RWPE2 (cell line): ENCODE results near the gene PLEKHG3.

Experiments
- ATAC-seq: fragments of 200-7000 bp; cut with Tn5 transposase; 3 replicates; pipeline ENCODE4 v1.9.1; 2021; ENCODE audit warnings: low read depth
- DNase-seq: peaks from one replicate; pipeline ENCODE4 v3.0.0-alpha.2; 2020; ENCODE audit warnings: low spot score
- H3K27ac ChIP-seq: fragments of 450-650 bp; 2 replicates; pipeline ENCODE4 v1.5.1; 2017; ENCODE audit warnings: mild to moderate bottlenecking; ENCODE audit not compliant: poor library complexity, severe bottlenecking
- H3K27me3 ChIP-seq: fragments of 250-450 bp; sonication (Bioruptor Pico); 2 replicates; pipeline ENCODE4 v1.5.1; 2021; ENCODE audit warnings: mild to moderate bottlenecking, moderate library complexity; ENCODE audit not compliant: insufficient read depth, poor library complexity, severe bottlenecking
- H3K36me3 ChIP-seq: fragments of 250-450 bp; sonication (Bioruptor Pico); 2 replicates; pipeline ENCODE4 v1.5.1; 2020; ENCODE audit warnings: low read depth, mild to moderate bottlenecking, moderate library complexity
- H3K4me1 ChIP-seq: fragments of 250-450 bp; sonication (Bioruptor Pico); 2 replicates; pipeline ENCODE4 v1.5.1; 2021; ENCODE audit warnings: mild to moderate bottlenecking, moderate library complexity; ENCODE audit not compliant: insufficient read depth, poor library complexity, severe bottlenecking
- H3K4me3 ChIP-seq: fragments of 250-450 bp; sonication (Bioruptor Pico); 2 replicates; pipeline ENCODE4 v1.5.1; 2021; ENCODE audit warnings: mild to moderate bottlenecking, moderate library complexity; ENCODE audit not compliant: severe bottlenecking
- H3K9me3 ChIP-seq: fragments of 250-450 bp; sonication (Bioruptor Pico); 2 replicates; pipeline ENCODE4 v1.5.1; 2021; ENCODE audit warnings: mild to moderate bottlenecking, moderate library complexity; ENCODE audit not compliant: severe bottlenecking
- TF ChIP-seq, protein P1 (sequence below): fragments of 450-650 bp; IDR thresholded peaks from one replicate; pipeline ENCODE4 v1.5.1; 2017; ENCODE audit warnings: mild to moderate bottlenecking, moderate library complexity; ENCODE audit not compliant: poor library complexity, severe bottlenecking

PLEKHG3 gene

DNA sequence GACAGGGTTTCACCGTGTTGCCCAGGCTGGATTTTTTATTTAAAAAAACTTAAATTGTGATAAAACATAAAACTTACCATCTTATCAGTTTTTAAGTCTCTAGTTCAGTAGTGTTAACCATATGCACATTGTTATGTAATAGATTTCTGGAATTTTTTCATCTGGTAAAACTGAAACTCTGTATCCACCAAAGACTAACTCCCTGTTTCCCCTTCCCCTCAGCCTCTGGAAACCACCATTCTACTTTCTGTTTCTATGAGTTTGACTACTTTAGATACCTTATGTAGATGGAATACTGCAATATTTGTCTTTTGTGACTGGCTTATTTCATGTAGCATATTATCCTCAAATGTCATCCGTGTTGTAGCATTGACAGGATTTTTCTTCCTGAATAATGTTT, 12.8 kb upstream of the PLEKHG3 start:
- Histone ChIP-seq H3K9me3 (no peaks in the 10 kb centered on the region), H3K27me3 (no peaks in the 10 kb centered on the region), H3K27ac (no peak overlapping the region), H3K4me3 (no peak overlapping the region), H3K4me1 (peaks cover 11% of the 10 kb centered on the region), H3K36me3 (no peaks in the 10 kb centered on the region)
- TF ChIP-seq, protein P1, sequence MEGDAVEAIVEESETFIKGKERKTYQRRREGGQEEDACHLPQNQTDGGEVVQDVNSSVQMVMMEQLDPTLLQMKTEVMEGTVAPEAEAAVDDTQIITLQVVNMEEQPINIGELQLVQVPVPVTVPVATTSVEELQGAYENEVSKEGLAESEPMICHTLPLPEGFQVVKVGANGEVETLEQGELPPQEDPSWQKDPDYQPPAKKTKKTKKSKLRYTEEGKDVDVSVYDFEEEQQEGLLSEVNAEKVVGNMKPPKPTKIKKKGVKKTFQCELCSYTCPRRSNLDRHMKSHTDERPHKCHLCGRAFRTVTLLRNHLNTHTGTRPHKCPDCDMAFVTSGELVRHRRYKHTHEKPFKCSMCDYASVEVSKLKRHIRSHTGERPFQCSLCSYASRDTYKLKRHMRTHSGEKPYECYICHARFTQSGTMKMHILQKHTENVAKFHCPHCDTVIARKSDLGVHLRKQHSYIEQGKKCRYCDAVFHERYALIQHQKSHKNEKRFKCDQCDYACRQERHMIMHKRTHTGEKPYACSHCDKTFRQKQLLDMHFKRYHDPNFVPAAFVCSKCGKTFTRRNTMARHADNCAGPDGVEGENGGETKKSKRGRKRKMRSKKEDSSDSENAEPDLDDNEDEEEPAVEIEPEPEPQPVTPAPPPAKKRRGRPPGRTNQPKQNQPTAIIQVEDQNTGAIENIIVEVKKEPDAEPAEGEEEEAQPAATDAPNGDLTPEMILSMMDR: no peak
- DNase-seq (no peak), ATAC-seq (no peak)

DNA sequence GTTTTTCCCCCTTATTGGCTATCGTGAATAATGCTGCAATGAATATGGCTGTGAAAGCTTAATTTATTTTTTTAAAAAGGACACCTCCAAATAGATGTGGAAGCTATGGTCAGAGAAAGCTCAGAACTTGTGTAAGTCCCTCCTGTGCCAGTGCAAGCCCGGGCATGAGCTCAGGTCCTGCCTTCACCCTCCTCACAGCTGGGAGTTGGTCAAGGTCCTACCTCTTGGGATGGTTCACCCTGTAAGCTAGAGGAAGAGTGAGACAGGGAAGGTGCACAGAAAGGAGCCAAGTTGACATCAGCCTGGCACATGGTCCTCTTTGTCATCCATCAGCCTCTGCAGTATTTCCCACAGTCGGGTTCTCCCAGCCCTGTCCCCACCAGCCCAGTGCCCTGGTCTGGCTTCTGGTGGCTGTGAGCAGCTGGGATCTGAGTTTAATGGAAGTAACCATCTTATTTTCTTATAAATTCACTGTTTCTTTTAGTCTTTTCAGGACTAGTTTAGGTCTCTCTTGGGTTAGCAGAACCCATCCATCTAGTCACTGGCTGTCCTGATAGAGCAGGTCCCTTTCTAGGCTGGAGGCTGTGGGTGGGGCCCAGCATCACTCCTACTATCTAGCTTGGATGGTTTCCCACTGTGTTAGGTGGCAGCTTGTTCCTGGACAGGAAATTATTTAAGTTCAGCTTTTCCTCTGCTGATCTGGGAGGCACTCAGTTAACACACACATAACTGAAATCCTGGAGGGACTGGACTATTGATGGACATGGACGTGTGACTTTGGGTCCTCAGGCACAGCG, 11.8 kb upstream of the PLEKHG3 start:
- TF ChIP-seq, protein P1: no peak
- no peak overlapping the region for H3K27ac ChIP-seq
- DNase-seq (peak; percentile 31), ATAC-seq (peak; percentile 49; the same call in 2 of the 3 replicates)
- H3K27me3 ChIP-seq: no peaks in the 10 kb centered on the region
- no peaks in the 10 kb centered on the region for H3K9me3 ChIP-seq
- no peak overlapping the region for H3K4me3 ChIP-seq
- peaks cover 11% of the 10 kb centered on the region for H3K4me1 ChIP-seq
- H3K36me3 ChIP-seq: no peaks in the 10 kb centered on the region

DNA sequence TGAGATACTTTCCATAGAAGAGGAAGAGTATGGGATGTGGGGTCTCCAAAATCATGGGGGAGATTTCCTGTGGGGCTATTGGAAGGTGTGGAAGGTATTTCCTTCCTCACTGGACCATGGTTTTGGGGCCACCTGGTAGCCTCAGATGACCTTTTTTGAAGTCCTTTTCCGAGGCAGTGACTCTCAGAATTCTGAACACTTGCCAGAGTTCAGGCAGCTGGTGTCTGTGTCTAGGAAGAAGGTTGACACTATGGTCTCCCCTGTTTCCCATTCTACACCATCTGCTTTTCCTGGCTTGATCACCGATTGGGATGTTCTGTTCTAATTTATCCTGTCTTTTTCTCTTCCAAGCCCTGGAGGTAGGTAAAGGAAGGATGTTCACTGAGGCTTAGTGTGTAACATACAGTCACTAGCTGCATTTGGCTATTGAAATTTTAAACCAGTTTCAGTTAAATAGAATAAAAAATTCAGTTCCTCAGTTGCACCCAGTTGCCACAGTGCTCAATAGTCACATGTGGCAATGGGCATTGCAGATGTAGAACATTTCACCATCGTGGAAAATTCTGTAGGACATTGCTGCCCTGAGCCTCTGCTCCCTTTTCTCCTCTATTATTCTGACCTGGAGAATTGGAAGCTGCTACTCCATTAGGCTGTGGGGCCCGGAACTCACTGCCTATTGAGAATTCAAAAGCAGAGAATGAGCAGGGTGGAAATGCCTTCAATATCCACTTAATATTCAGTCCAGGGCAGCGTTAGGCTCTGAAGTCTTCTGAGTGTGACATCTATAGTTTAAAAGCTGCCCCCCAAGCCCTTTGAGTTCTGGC, 11.0 kb upstream of the PLEKHG3 start:
- Histone ChIP-seq H3K4me1 (peaks cover 11% of the 10 kb centered on the region), H3K27me3 (no peaks in the 10 kb centered on the region), H3K9me3 (no peaks in the 10 kb centered on the region), H3K4me3 (no peak overlapping the region), H3K27ac (no peak overlapping the region), H3K36me3 (no peaks in the 10 kb centered on the region)
- ATAC-seq (no peak), DNase-seq (peak; percentile 10)
- TF ChIP-seq, protein P1: no peak

DNA sequence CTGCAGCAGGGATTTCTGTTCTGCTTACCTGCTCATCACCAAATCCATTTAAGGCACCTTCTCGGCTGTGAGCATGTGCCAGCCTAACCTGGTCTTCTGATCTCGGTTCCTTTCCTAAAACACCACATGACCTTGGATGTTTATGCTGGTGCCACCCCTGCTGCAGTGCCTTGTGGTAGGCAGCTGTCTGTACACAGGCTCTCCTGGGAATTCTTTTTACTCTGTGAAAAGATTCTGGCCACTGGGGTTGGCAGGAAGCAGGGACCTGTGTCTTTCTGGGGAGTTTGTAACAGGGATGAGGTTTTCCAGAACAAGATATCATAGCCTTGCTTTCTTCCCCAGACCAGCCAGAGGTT, 10.4 kb upstream of the PLEKHG3 start:
- Histone ChIP-seq H3K4me3 (no peak overlapping the region), H3K9me3 (no peaks in the 10 kb centered on the region), H3K27me3 (no peaks in the 10 kb centered on the region), H3K36me3 (no peaks in the 10 kb centered on the region), H3K4me1 (peaks cover 11% of the 10 kb centered on the region), H3K27ac (no peak overlapping the region)
- TF ChIP-seq, protein P1: no peak
- ATAC-seq (no peak), DNase-seq (peak; percentile 7)

DNA sequence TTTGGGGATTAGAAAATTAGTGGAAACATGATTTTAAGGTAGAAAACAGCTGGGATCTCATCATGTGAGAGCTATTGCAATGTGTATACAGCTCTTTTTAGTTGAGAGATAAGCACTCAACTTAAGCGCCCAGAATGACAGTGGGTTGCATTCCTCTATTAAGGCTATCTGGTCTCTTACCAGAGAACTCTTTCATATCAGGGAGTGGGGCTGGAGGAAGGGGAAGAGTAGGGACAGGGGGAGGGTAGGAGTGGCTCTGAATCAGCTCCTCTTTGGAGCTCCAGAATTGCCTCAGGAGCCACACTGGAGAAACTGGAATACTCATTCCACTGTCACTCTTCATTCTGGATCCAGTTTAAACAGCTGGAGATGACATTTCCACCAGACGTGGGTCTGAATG, 9.2 kb upstream of the PLEKHG3 start:
- no peak for ATAC-seq
- Histone ChIP-seq H3K27me3 (no peaks in the 10 kb centered on the region), H3K4me3 (no peak overlapping the region), H3K36me3 (no peaks in the 10 kb centered on the region), H3K9me3 (no peaks in the 10 kb centered on the region), H3K4me1 (peaks cover 14% of the 10 kb centered on the region), H3K27ac (no peak overlapping the region)
- peak; percentile 4 for DNase-seq
- TF ChIP-seq, protein P1: no peak
